GM12878 (cell line): ENCODE data around the gene PRKRA. TPM values are rescaled to one million over a fixed set of nuclear protein-coding genes. Genes with fewer than 3 reads are reported as not detected.

Experiments used
- ATAC-seq: fragments of 200-7000 bp; cut with Tn5 transposase; 3 replicates; pipeline ENCODE4 v1.9.1; 2020; ENCODE audit warnings: mild to moderate bottlenecking, moderate library complexity
- BruUV-seq: library from RNA; stranded (reverse); fragments of 400-500 nt; replicated peaks from 2 replicates; lab custom pipeline; 2021; lab: Mats Ljungman, UMichigan
- CTCF ChIA-PET: fragments of 300-600 bp; sonication (Branson Sonifier 250); formaldehyde crosslinking; extraction: SDS; loops from one replicate; lab custom pipeline; 2021; ENCODE audit warnings: inconsistent platforms; lab: Yijun Ruan, JAX
- POLR2A ChIA-PET: fragments of 350-600 bp; formaldehyde crosslinking; extraction: SDS; loops from one replicate; lab custom pipeline; 2021; ENCODE audit warnings: inconsistent platforms; lab: Charles Lee
- RAD21 ChIA-PET: fragments of 300-600 bp; sonication (Branson Sonifier 250); formaldehyde crosslinking; loops from one replicate; lab custom pipeline; 2023; ENCODE audit warnings: antibody characterized with exemption; ENCODE audit not compliant: unreplicated experiment; lab: Charles Lee
- SMC1A ChIA-PET: fragments of 300-600 bp; sonication (Branson Sonifier 250); formaldehyde crosslinking; loops from one replicate; lab custom pipeline; 2023; ENCODE audit not compliant: unreplicated experiment, uncharacterized antibody; lab: Charles Lee
- DNase-seq: peaks from one replicate; pipeline ENCODE4 v3.0.0-alpha.2; 2011; ENCODE audit warnings: low read depth, low spot score
- FAIRE-seq: peaks from 3 replicates; lab custom pipeline; 2011; peaks lifted over from hg19 to GRCh38; lab: Jason Lieb, UNC
- H2AFZ ChIP-seq: 2 replicates; pipeline ENCODE4 v1.6.0; 2011; ENCODE audit warnings: low read depth, low read length, control low read depth; ENCODE audit not compliant: control insufficient read depth
- H3K27ac ChIP-seq: 2 replicates; pipeline ENCODE4 v1.5.1; 2011; ENCODE audit warnings: control low read depth; ENCODE audit not compliant: control insufficient read depth, insufficient read depth
- H3K27me3 ChIP-seq, 2 experiments: replicated peaks in 1 of 2; 2 replicates each; pipeline versions ENCODE4 v1.6.0 to v1.6.1; 2011; ENCODE audit warnings: low read length in 1 of 2; ENCODE audit not compliant: control insufficient read depth in 2 of 2, insufficient read depth in 2 of 2
- H3K36me3 ChIP-seq, 2 experiments: 2 replicates each; pipeline ENCODE4 v1.5.1; 2011; ENCODE audit warnings: low read length in 1 of 2; ENCODE audit not compliant: control insufficient read depth in 2 of 2, insufficient read depth in 2 of 2
- H3K4me1 ChIP-seq: 2 replicates; pipeline ENCODE4 v1.6.1; 2011; ENCODE audit warnings: mild to moderate bottlenecking, low read length, moderate library complexity, mixed read lengths; ENCODE audit not compliant: control insufficient read depth, insufficient read depth
- H3K4me2 ChIP-seq: 2 replicates; pipeline ENCODE4 v1.6.0; 2011; ENCODE audit warnings: control low read depth; ENCODE audit not compliant: control insufficient read depth, insufficient read depth
- H3K4me3 ChIP-seq: fragments of 200-600 bp; sonication (generic); 2 replicates; pipeline ENCODE4 v1.5.1; 2016
- H3K79me2 ChIP-seq: 2 replicates; pipeline ENCODE4 v1.6.0; 2011; ENCODE audit warnings: low read length; ENCODE audit not compliant: control insufficient read depth, insufficient read depth
- H3K9ac ChIP-seq: 2 replicates; pipeline ENCODE4 v1.8.0; 2011; ENCODE audit warnings: low read length, control low read depth, mixed read lengths; ENCODE audit not compliant: control insufficient read depth, insufficient read depth
- H3K9me3 ChIP-seq: replicated peaks from 3 replicates; pipeline ENCODE4 v1.5.1; 2011; ENCODE audit warnings: mild to moderate bottlenecking, low read length; ENCODE audit not compliant: control insufficient read depth, insufficient read depth
- H4K20me1 ChIP-seq: 2 replicates; pipeline ENCODE4 v1.6.0; 2011; ENCODE audit not compliant: control insufficient read depth, insufficient read depth
- CHD1 ChIP-seq: IDR thresholded peaks from 2 replicates; pipeline ENCODE4 v1.6.1; 2012; ENCODE audit warnings: low read depth, low read length, improper control_type of control experiment
- JUNB ChIP-seq: IDR thresholded peaks from 2 replicates; pipeline ENCODE4 v1.6.1; 2016; ENCODE audit warnings: antibody characterized with exemption, mild to moderate bottlenecking
- KLF5 ChIP-seq: fragments of 450-650 bp; IDR thresholded peaks from 2 replicates; pipeline ENCODE4 v1.6.1; 2014; ENCODE audit warnings: mild to moderate bottlenecking; ENCODE audit not compliant: partially characterized antibody
- MEF2B ChIP-seq: fragments of 450-650 bp; IDR thresholded peaks from 2 replicates; pipeline ENCODE4 v1.6.1; 2018; ENCODE audit warnings: mild to moderate bottlenecking, moderate library complexity; ENCODE audit not compliant: partially characterized antibody, poor library complexity, severe bottlenecking
- PAX5 ChIP-seq: IDR thresholded peaks from 2 replicates; pipeline ENCODE4 v1.6.1; 2011; ENCODE audit warnings: low read depth, low read length, borderline replicate concordance
- POLR2AphosphoS2 ChIP-seq: IDR thresholded peaks from 2 replicates; pipeline ENCODE4 v1.6.1; 2011; ENCODE audit warnings: low read depth, mild to moderate bottlenecking, low read length, improper control_type of control experiment, moderate library complexity
- POLR2AphosphoS5 ChIP-seq: IDR thresholded peaks from 2 replicates; pipeline ENCODE4 v1.6.1; 2011; ENCODE audit warnings: mild to moderate bottlenecking, low read length, inconsistent platforms
- SMC3 ChIP-seq: IDR thresholded peaks from 2 replicates; pipeline ENCODE4 v1.6.1; 2011; ENCODE audit warnings: low read length, improper control_type of control experiment, borderline replicate concordance
- STAT1 ChIP-seq: fragments of 450-650 bp; conservative IDR thresholded peaks from 2 replicates; pipeline ENCODE4 v1.6.1; 2014; ENCODE audit warnings: antibody characterized with exemption, mild to moderate bottlenecking
- SUPT20H ChIP-seq: IDR thresholded peaks from 2 replicates; pipeline ENCODE4 v1.6.1; 2011; ENCODE audit warnings: low read depth, mild to moderate bottlenecking, low read length, moderate library complexity, borderline replicate concordance; ENCODE audit not compliant: control insufficient read depth
- TCF12 ChIP-seq: IDR thresholded peaks from 2 replicates; pipeline ENCODE4 v1.6.1; 2011; ENCODE audit warnings: low read depth, mild to moderate bottlenecking, low read length
- ZNF24 ChIP-seq: fragments of 450-650 bp; IDR thresholded peaks from 2 replicates; pipeline ENCODE4 v1.6.1; 2017; ENCODE audit warnings: antibody characterized with exemption, mild to moderate bottlenecking
- ZNF592 ChIP-seq: fragments of 450-650 bp; IDR thresholded peaks from 2 replicates; pipeline ENCODE4 v1.6.1; 2017; ENCODE audit warnings: mild to moderate bottlenecking, moderate library complexity
- WGBS: methylation state at CpG from one replicate; pipeline ENCODE4 v1.1.6; 2016; ENCODE audit warnings: low lambda C conversion rate; ENCODE audit not compliant: insufficient replicate concordance, insufficient coverage; ENCODE audit errors: missing lambda C conversion rate; 5-methylcytosine and 5-hydroxymethylcytosine counted together
- in situ Hi-C: fragments of 300-500 bp; cut with MboI; formaldehyde crosslinking; loops from 9 replicates; pipeline ENCODE4 v1.14.3; 2018; ENCODE audit warnings: mixed read lengths
- intact Hi-C: fragments of 100-400 bp; cut with micrococcal nuclease; formaldehyde crosslinking; loops from one replicate; pipeline ENCODE4 v1.14.2; 2022; ENCODE audit not compliant: unreplicated experiment
- polyA plus RNA-seq, 11 experiments: library from polyadenylated mRNA; depleted of rRNA in 4 of 11; unstranded in 6 of 11; stranded (reverse) in 5 of 11; fragments of >200 nt; fragmentation: Nextera tagmentation in 4 of 11; fragmentation: Illumina TruSeq in 1 of 11; extraction: Ambion mirVana in 4 of 11; extraction: Trizol in 1 of 11; gene quantifications; 1 replicate in 1 of 11; 2 replicates in 10 of 11; pipeline versions ENCODE4 v1.2.1 to v1.2.3, GENCODE V29; 2011 to 2016; ENCODE audit warnings: inconsistent platforms in 2 of 11, missing spikeins in 2 of 11, low read depth in 1 of 11
- total RNA-seq, 4 experiments: library from RNA; depleted of rRNA in 3 of 4; stranded (reverse); fragments of >200 nt in 3 of 4; fragmentation: Illumina TruSeq in 1 of 4; extraction: Trizol in 1 of 4; gene quantifications; 2 replicates each; pipeline versions ENCODE4 v1.2.1 to v1.2.3, GENCODE V29; 2013 to 2021

Gene PRKRA
- total and polyA plus RNA-seq, 10 of the 15 experiments (the other 5 are each of a cell fraction or from before 2014, with no cell fraction given), result 19.1 to 75.6 (median 51.7) TPM

GRCh38 chr2:178392215-178392614, 58.8 kb downstream of the PRKRA start:
- WGBS, result 52% methylated on average over 3 of the region's 3 CpGs
- Histone ChIP-seq H3K79me2 (no peaks in the 10 kb centered on the region), H4K20me1 (no peaks in the 10 kb centered on the region), H3K4me1 (no peaks in the 10 kb centered on the region), H3K27ac (no peak overlapping the region), H3K4me3 (no peak overlapping the region), H3K36me3 (no peaks in the 10 kb centered on the region), H3K9me3 (no peaks in the 10 kb centered on the region), H2AFZ (no peak overlapping the region), H3K9ac (no peak overlapping the region), H3K4me2 (no peak overlapping the region), H3K27me3 (no peaks in the 10 kb centered on the region)
- CTCF ChIA-PET, result interaction anchor here (0.7 to 19.4 kb wide), 2 partner anchors 24 to 53 kb away, joined by 3 to 702 read pairs; no protein-coding TSS in a partner anchor
- TF ChIP-seq PAX5 (no peak), JUNB (no peak), SUPT20H (no peak), MEF2B (no peak), POLR2AphosphoS5 (no peak), STAT1 (no peak), ZNF24 (no peak), KLF5 (no peak), POLR2AphosphoS2 (no peak), SMC3 (no peak), ZNF592 (no peak), TCF12 (no peak), CHD1 (no peak)
- intact Hi-C loops (no loop called here), in situ Hi-C loops (no loop called here)
- FAIRE-seq, result no peak
- BruUV-seq, result no TSS peak
- POLR2A ChIA-PET, result interaction anchor here (0.6 kb wide), 1 partner anchor 10 kb away, joined by 3 read pairs; no protein-coding TSS in a partner anchor
- DNase-seq, result no peak
- SMC1A ChIA-PET, result interaction anchor here (1.1 to 18.1 kb wide), 4 partner anchors 12 to 66 kb away, joined by 4 to 454 read pairs (median 4); no protein-coding TSS in a partner anchor
- RAD21 ChIA-PET, result interaction anchor here (1.1 to 2.1 kb wide), 4 partner anchors 11 to 86 kb away, joined by 4 to 7 read pairs (median 6); no protein-coding TSS in a partner anchor
- ATAC-seq, result no peak
